Mesenchymal stem cell (in vitro differentiated cells and primary cell): Measurements from ENCODE around the gene NRG3.

Source experiments
- DNase-seq: peaks from one replicate; pipeline ENCODE4 v3.0.0-alpha.2; 2013
- H2AFZ ChIP-seq: one replicate; pipeline ENCODE4 v1.6.1; 2013; ENCODE audit warnings: low read depth, mild to moderate bottlenecking, control low read depth, inconsistent platforms, low read length, moderate library complexity
- H2AK5ac ChIP-seq: 2 replicates; pipeline ENCODE4 v1.6.1; 2013; ENCODE audit warnings: low read length, moderate library complexity, mild to moderate bottlenecking, inconsistent platforms; ENCODE audit not compliant: severe bottlenecking
- H2BK120ac ChIP-seq: one replicate; pipeline ENCODE4 v1.6.1; 2013; ENCODE audit warnings: low read depth, mild to moderate bottlenecking, inconsistent platforms, low read length, moderate library complexity
- H2BK12ac ChIP-seq, 2 experiments: one replicate each; pipeline ENCODE4 v1.6.1; 2013; ENCODE audit warnings: inconsistent platforms in 2 of 2, low read length in 2 of 2, mild to moderate bottlenecking in 2 of 2, moderate library complexity in 2 of 2, control low read depth in 1 of 2
- H2BK15ac ChIP-seq: one replicate; pipeline ENCODE4 v1.6.1; 2013; ENCODE audit warnings: mild to moderate bottlenecking, low read depth, inconsistent platforms; ENCODE audit not compliant: poor library complexity, severe bottlenecking
- H2BK5ac ChIP-seq: 2 replicates; pipeline ENCODE4 v1.6.1; 2013; ENCODE audit warnings: low read depth, mild to moderate bottlenecking, low read length, control low read depth, inconsistent platforms; ENCODE audit not compliant: poor library complexity, severe bottlenecking
- H3K14ac ChIP-seq, 2 experiments: one replicate each; pipeline ENCODE4 v1.6.1; 2013; ENCODE audit warnings: inconsistent platforms in 2 of 2, low read length in 2 of 2, control low read depth in 1 of 2, mild to moderate bottlenecking in 1 of 2, moderate library complexity in 1 of 2
- H3K18ac ChIP-seq, 2 experiments: one replicate each; pipeline ENCODE4 v1.6.1; 2013; ENCODE audit warnings: inconsistent platforms in 2 of 2, low read length in 2 of 2, control low read depth in 1 of 2, low read depth in 1 of 2, mild to moderate bottlenecking in 1 of 2
- H3K23ac ChIP-seq, 2 experiments: one replicate each; pipeline ENCODE4 v1.6.1; 2013; ENCODE audit warnings: inconsistent platforms in 2 of 2, low read length in 2 of 2, mild to moderate bottlenecking in 2 of 2, moderate library complexity in 2 of 2, control low read depth in 1 of 2
- H3K27ac ChIP-seq: 2 replicates; pipeline ENCODE4 v1.5.1; 2013; ENCODE audit warnings: mild to moderate bottlenecking, moderate library complexity, low read length, control low read depth, inconsistent platforms; ENCODE audit not compliant: poor library complexity, severe bottlenecking
- H3K27me3 ChIP-seq, 2 experiments: 2 replicates each; pipeline versions ENCODE4 v1.6.1 to v1.7.0; 2013; ENCODE audit warnings: low read length in 2 of 2, mild to moderate bottlenecking in 2 of 2, moderate library complexity in 2 of 2, control low read depth in 1 of 2, inconsistent platforms in 1 of 2; ENCODE audit not compliant: control insufficient read depth in 1 of 2, insufficient read depth in 1 of 2
- H3K36me3 ChIP-seq, 2 experiments: 2 replicates each; pipeline versions ENCODE4 v1.6.1 to v1.7.0; 2013; ENCODE audit warnings: low read length in 2 of 2, control low read depth in 1 of 2, inconsistent platforms in 1 of 2, low read depth in 1 of 2, mild to moderate bottlenecking in 1 of 2; ENCODE audit not compliant: insufficient read depth in 2 of 2, control insufficient read depth in 1 of 2
- H3K4ac ChIP-seq, 2 experiments: one replicate each; pipeline ENCODE4 v1.6.1; 2013; ENCODE audit warnings: inconsistent platforms in 2 of 2, low read length in 2 of 2, mild to moderate bottlenecking in 2 of 2, moderate library complexity in 2 of 2, control low read depth in 1 of 2, low read depth in 1 of 2
- H3K4me1 ChIP-seq: 2 replicates; pipeline ENCODE4 v1.6.1; 2013; ENCODE audit warnings: low read depth, low read length, control low read depth; ENCODE audit not compliant: control insufficient read depth, insufficient read depth
- H3K4me2 ChIP-seq: 2 replicates; pipeline ENCODE4 v1.6.1; 2013; ENCODE audit warnings: low read length, mild to moderate bottlenecking, inconsistent platforms; ENCODE audit not compliant: poor library complexity, severe bottlenecking
- H3K4me3 ChIP-seq, 2 experiments: 2 replicates each; pipeline versions ENCODE4 v1.5.1 to v1.7.0; 2013; ENCODE audit warnings: low read length in 2 of 2, mild to moderate bottlenecking in 2 of 2, control low read depth in 1 of 2, low read depth in 1 of 2; ENCODE audit not compliant: insufficient read depth in 1 of 2
- H3K79me1 ChIP-seq: replicated peaks from 2 replicates; pipeline ENCODE4 v1.6.1; 2013; ENCODE audit warnings: mild to moderate bottlenecking, control low read depth, low read length, inconsistent platforms; ENCODE audit not compliant: poor library complexity, severe bottlenecking
- H3K9ac ChIP-seq: 2 replicates; pipeline ENCODE4 v1.7.0; 2013; ENCODE audit warnings: mild to moderate bottlenecking, low read length, moderate library complexity
- H3K9me3 ChIP-seq: 2 replicates; pipeline ENCODE4 v1.7.0; 2013; ENCODE audit warnings: mild to moderate bottlenecking, low read length; ENCODE audit not compliant: control insufficient read depth
- H4K8ac ChIP-seq: one replicate; pipeline ENCODE4 v1.6.1; 2013; ENCODE audit warnings: inconsistent platforms, mild to moderate bottlenecking, low read length, moderate library complexity
- H4K91ac ChIP-seq: one replicate; pipeline ENCODE4 v1.6.1; 2013; ENCODE audit warnings: mild to moderate bottlenecking, low read length, inconsistent platforms
- WGBS: methylation state at CpG from one replicate; pipeline ENCODE4 v1.1.7; 2013; ENCODE audit warnings: mixed read lengths; 5-methylcytosine and 5-hydroxymethylcytosine counted together

The NRG3 gene

GRCh38 chr10:81944609-81945008 lies 69.6 kb downstream of the NRG3 start:
- Histone ChIP-seq H3K79me1 (no peaks in the 10 kb centered on the region), H2BK120ac (no peak overlapping the region), H3K36me3 (no peaks in the 10 kb centered on the region), H3K4me1 (no peaks in the 10 kb centered on the region), H3K9me3 (peaks cover 19% of the 10 kb centered on the region), H3K4ac (no peak overlapping the region), H2BK15ac (no peak overlapping the region), H3K27ac (no peak overlapping the region), H3K4me2 (no peak overlapping the region), H3K9ac (no peak overlapping the region), H3K4me3 (no peak overlapping the region), H3K14ac (no peak overlapping the region), H4K8ac (no peak overlapping the region), H4K91ac (no peak overlapping the region), H3K23ac (no peak overlapping the region), H2AFZ (no peak overlapping the region), H3K18ac (no peak overlapping the region), H2BK12ac (no peak overlapping the region), H2BK5ac (no peak overlapping the region), H2AK5ac (no peak overlapping the region), H3K27me3 (no peaks in the 10 kb centered on the region)
- DNase-seq: no peak
- WGBS: 92% methylated on average over 2 of the region's 2 CpGs

- Histone ChIP-seq H3K4me3 (no peak overlapping the region), H2BK120ac (no peak overlapping the region), H3K36me3 (no peaks in the 10 kb centered on the region), H3K27ac (no peak overlapping the region), H3K9me3 (peaks cover 7% of the 10 kb centered on the region), H2AK5ac (no peak overlapping the region), H4K8ac (no peak overlapping the region), H2AFZ (no peak overlapping the region), H3K23ac (no peak overlapping the region), H3K79me1 (no peaks in the 10 kb centered on the region), H3K4ac (no peak overlapping the region), H3K4me1 (no peaks in the 10 kb centered on the region), H4K91ac (no peak overlapping the region), H2BK5ac (no peak overlapping the region), H2BK15ac (no peak overlapping the region), H3K18ac (no peak overlapping the region), H3K9ac (no peak overlapping the region), H3K4me2 (no peak overlapping the region), H3K14ac (no peak overlapping the region), H3K27me3 (no peaks in the 10 kb centered on the region), H2BK12ac (no peak overlapping the region)
- DNase-seq: no peak
- 66% methylated on average over 5 of the region's 5 CpGs for WGBS
Observed at GRCh38 chr10:81949283-81949682, 74.3 kb downstream of the NRG3 start.

GRCh38 chr10:81950358-81950757 lies 75.4 kb downstream of the NRG3 start:
- no peak overlapping the region for H3K27ac ChIP-seq
- no peak overlapping the region for H3K23ac ChIP-seq
- no peak overlapping the region for H3K9ac ChIP-seq
- no peak overlapping the region for H4K91ac ChIP-seq
- no peak overlapping the region for H2BK5ac ChIP-seq
- no peak overlapping the region for H4K8ac ChIP-seq
- peaks cover 7% of the 10 kb centered on the region for H3K9me3 ChIP-seq
- no peak overlapping the region for H2AK5ac ChIP-seq
- no peak overlapping the region for H2AFZ ChIP-seq
- no peak overlapping the region for H3K4me2 ChIP-seq
- H3K4me3 ChIP-seq: no peak overlapping the region
- no peak overlapping the region for H2BK120ac ChIP-seq
- H3K4ac ChIP-seq: no peak overlapping the region
- no peak overlapping the region for H2BK15ac ChIP-seq
- no peak for DNase-seq
- H3K36me3 ChIP-seq: no peaks in the 10 kb centered on the region
- no peak overlapping the region for H3K14ac ChIP-seq
- no peak overlapping the region for H2BK12ac ChIP-seq
- 83% methylated on average over 2 of the region's 2 CpGs for WGBS
- H3K27me3 ChIP-seq: no peaks in the 10 kb centered on the region
- no peaks in the 10 kb centered on the region for H3K79me1 ChIP-seq
- no peak overlapping the region for H3K18ac ChIP-seq
- H3K4me1 ChIP-seq: no peaks in the 10 kb centered on the region

GRCh38 chr10:81953420-81953819 lies 78.4 kb downstream of the NRG3 start:
- no peak overlapping the region for H2BK5ac ChIP-seq
- H3K79me1 ChIP-seq: no peaks in the 10 kb centered on the region
- no peaks in the 10 kb centered on the region for H3K36me3 ChIP-seq
- H3K4me3 ChIP-seq: no peak overlapping the region
- no peak for DNase-seq
- H3K18ac ChIP-seq: no peak overlapping the region
- H3K27ac ChIP-seq: no peak overlapping the region
- no peaks in the 10 kb centered on the region for H3K4me1 ChIP-seq
- H3K4me2 ChIP-seq: no peak overlapping the region
- H2BK15ac ChIP-seq: no peak overlapping the region
- H3K23ac ChIP-seq: no peak overlapping the region
- H3K14ac ChIP-seq: no peak overlapping the region
- H2BK12ac ChIP-seq: no peak overlapping the region
- no peak overlapping the region for H2AFZ ChIP-seq
- no peak overlapping the region for H2AK5ac ChIP-seq
- no peak overlapping the region for H4K91ac ChIP-seq
- no peaks in the 10 kb centered on the region for H3K27me3 ChIP-seq
- peaks cover 5% of the 10 kb centered on the region for H3K9me3 ChIP-seq
- H4K8ac ChIP-seq: no peak overlapping the region
- H2BK120ac ChIP-seq: no peak overlapping the region
- H3K9ac ChIP-seq: no peak overlapping the region
- H3K4ac ChIP-seq: no peak overlapping the region
